NCI-H345 (cell line): ENCODE results near the gene PDK3.
A peak's percentile ranks its signal among the peaks of the same experiment; 100 is the strongest.

Experiments used
- DNase-seq: peaks from one replicate; lab custom pipeline; 2025; lab: John Stamatoyannopoulos, UW

Gene PDK3

GRCh38 chrX:24482823-24483415 lies 17.8 kb downstream of the PDK3 start:
- no peak for DNase-seq

GRCh38 chrX:24483596-24483995 lies 18.5 kb downstream of the PDK3 start:
- no peak for DNase-seq

GRCh38 chrX:24485323-24485722 lies 20.2 kb downstream of the PDK3 start:
- no peak for DNase-seq

GRCh38 chrX:24485976-24486680 lies 21.0 kb downstream of the PDK3 start:
- no peak for DNase-seq

GRCh38 chrX:24487571-24487970 lies 22.5 kb downstream of the PDK3 start:
- no peak for DNase-seq

- DNase-seq = no peak
Observed at GRCh38 chrX:24491741-24492140, 26.7 kb downstream of the PDK3 start.

- DNase-seq = peak; percentile 63
Observed at GRCh38 chrX:24493740-24494581, 28.9 kb downstream of the PDK3 start.

- DNase-seq = peak; percentile 78
Observed at GRCh38 chrX:24494647-24495075, 29.6 kb downstream of the PDK3 start.

GRCh38 chrX:24495700-24496099 lies 30.6 kb downstream of the PDK3 start:
- no peak for DNase-seq

- no peak for DNase-seq
Observed at GRCh38 chrX:24498181-24498580, 33.1 kb downstream of the PDK3 start.

GRCh38 chrX:24498975-24499374 lies 33.9 kb downstream of the PDK3 start:
- no peak for DNase-seq

GRCh38 chrX:24506082-24506481 lies 41.0 kb downstream of the PDK3 start:
- DNase-seq = no peak

GRCh38 chrX:24508375-24508774 lies 43.3 kb downstream of the PDK3 start:
- DNase-seq = no peak

GRCh38 chrX:24513416-24513815 lies 48.3 kb downstream of the PDK3 start:
- DNase-seq = no peak

GRCh38 chrX:24515447-24515846 lies 50.4 kb downstream of the PDK3 start:
- no peak for DNase-seq

- no peak for DNase-seq
Observed at GRCh38 chrX:24520472-24520871, 55.4 kb downstream of the PDK3 start.

- no peak for DNase-seq
Observed at GRCh38 chrX:24525455-24525854, 60.4 kb downstream of the PDK3 start.

GRCh38 chrX:24526616-24527015 lies 61.5 kb downstream of the PDK3 start:
- no peak for DNase-seq

GRCh38 chrX:24528605-24529004 lies 63.5 kb downstream of the PDK3 start:
- DNase-seq = no peak

- no peak for DNase-seq
Observed at GRCh38 chrX:24536551-24536950, 71.5 kb downstream of the PDK3 start.

GRCh38 chrX:24542756-24543155 lies 77.7 kb downstream of the PDK3 start:
- no peak for DNase-seq

GRCh38 chrX:24547961-24548360 lies 82.9 kb downstream of the PDK3 start:
- no peak for DNase-seq

GRCh38 chrX:24550166-24550565 lies 85.1 kb downstream of the PDK3 start:
- no peak for DNase-seq
